NCI-H460 (cell line): Measurements from ENCODE around the gene IFI27. TPM values are rescaled to one million over a fixed set of nuclear protein-coding genes. Genes with fewer than 3 reads are reported as not detected.
A peak's percentile ranks its signal among the peaks of the same experiment; 100 is the strongest.
"Not testable (repeated sequence)": the region's sequence is repeated elsewhere in the genome, so short reads cannot be mapped to it uniquely, and the experiment has no call there.

Experiments used
- DNase-seq: peaks from one replicate; pipeline ENCODE4 v3.0.0-alpha.2; 2016; ENCODE audit warnings: low read depth; ENCODE audit errors: extremely low read depth
- polyA plus RNA-seq: library from polyadenylated mRNA; depleted of rRNA; stranded (reverse); fragments of >200 nt; gene quantifications from 2 replicates; pipeline ENCODE4 v1.2.3, GENCODE V29; 2014; cell fraction: nucleus; rRNA removed
- total RNA-seq: library from RNA; depleted of rRNA; stranded (reverse); fragments of >200 nt; shearing (Covaris generic); gene quantifications from 2 replicates; pipeline ENCODE4 v1.2.3, GENCODE V29; 2014; rRNA removed

Gene IFI27
- total RNA-seq = 1.6 and 2.5 TPM in 2 replicates
- polyA plus RNA-seq = 0.26 and 1.5 TPM in 2 replicates

DNA sequence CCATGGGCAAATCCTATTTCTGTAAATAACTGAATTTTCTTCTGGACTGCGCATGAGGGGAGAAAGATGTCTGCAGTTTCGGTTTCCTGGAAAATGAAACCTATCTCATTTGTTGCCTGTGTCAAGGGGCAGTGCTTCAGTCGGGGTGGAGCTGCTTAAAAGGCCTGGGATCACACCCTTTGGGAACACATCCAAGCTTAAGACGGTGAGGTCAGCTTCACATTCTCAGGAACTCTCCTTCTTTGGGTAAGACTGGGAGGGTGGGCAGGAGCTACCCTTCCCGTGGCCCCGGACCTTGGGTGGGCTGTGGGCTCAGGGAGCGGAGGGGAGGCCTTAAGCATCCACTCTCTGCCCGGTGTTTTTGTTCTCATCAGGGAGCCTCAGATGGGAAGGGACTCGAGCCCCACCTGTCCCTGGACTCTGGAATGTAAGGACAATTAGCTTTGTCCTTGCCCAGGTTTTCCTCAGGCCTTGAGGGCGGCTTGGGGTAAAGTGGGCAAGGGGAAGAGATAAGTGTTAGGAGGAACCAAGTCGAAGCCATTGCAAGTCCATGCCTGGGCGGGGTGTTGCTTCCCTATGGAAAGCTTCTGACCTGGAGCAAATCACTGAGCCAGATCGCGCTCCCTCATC, at the start of gene IFI27:
TSS of gene IFI27 (plus strand) at position 185 of the 630 bp plus-strand sequence.
- peak; percentile 36 for DNase-seq

DNA sequence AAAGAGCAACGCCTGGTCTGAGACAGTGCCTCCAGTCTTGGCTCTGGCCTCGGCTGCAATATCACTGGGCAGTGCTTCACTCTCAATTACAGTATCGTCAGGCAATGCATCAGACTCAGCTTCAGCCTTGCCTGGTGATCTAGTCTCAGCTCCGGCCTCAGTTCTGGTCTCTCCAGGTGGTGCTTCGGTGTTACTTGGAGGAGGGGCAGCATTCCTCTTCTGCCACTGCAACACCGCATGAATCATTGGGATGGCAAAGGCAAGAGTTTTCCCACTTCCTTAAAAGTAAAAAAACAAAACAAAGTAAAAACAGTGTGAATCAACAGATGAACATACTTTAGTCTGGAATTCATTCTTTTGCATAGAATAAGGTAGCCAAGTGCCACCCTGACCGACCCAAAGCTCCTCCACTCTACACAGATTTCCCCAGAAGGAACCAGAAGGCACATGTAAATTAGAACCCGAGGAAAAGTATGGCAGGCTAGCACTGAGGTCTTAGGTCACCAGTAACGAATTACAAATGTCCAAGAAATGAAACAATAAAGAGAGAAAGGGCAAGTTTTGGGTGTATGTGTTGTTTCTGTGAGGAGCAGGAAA, 48.1 kb upstream of the IFI27 start:
- no peak for DNase-seq

DNA sequence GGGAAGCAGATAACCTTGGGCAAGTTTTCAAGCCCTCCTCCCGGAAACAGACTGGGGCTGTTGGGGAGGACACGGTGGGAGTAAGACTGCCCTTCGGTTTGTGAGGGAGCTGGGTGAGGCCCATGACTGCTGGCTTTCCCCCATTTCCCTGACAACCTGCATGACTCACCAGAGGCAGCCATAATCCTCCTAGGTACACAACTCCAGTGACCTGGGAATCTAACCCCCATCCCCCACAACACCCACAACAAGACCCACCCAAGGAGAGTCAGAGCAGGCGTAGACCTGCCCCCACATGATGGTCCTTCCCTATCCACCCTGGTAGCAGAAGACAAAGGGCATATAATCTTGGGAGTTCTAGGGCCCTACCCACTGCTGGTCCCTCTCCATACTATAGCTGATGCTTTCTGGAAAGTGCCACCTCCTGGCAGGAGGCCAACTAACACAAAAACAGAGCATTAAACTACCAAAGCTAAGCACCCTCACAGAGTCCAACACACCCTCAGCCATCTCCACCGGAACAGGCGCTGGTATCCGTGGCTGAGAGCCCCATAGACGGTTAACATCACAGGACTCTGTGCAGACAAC, 44.4 kb upstream of the IFI27 start:
- no peak for DNase-seq

GRCh38 chr14:94072076-94072475, 38.5 kb upstream of the IFI27 start:
- not testable (repeated sequence) for DNase-seq

GRCh38 chr14:94074534-94074933, 36.0 kb upstream of the IFI27 start:
- DNase-seq = no peak

GRCh38 chr14:94075008-94075407, 35.5 kb upstream of the IFI27 start:
- no peak for DNase-seq

- DNase-seq = no peak
These were observed 33.3 kb upstream of the IFI27 start for GRCh38 chr14:94077111-94077821.

GRCh38 chr14:94077823-94078222, 32.7 kb upstream of the IFI27 start:
- no peak for DNase-seq

- peak; percentile 26 for DNase-seq
These were observed 30.5 kb upstream of the IFI27 start for GRCh38 chr14:94079891-94080620.

GRCh38 chr14:94080621-94081385, 29.7 kb upstream of the IFI27 start, which contains the start of the genes DDX24 and IFI27L1:
DDX24 (minus strand) TSS chr14:94081202; CDS start chr14:94079742, 1,460 bp downstream.
IFI27L1 (plus strand) TSS chr14:94081310; CDS start chr14:94096938, 15,628 bp downstream.
- peak; percentile 90 for DNase-seq

DNA sequence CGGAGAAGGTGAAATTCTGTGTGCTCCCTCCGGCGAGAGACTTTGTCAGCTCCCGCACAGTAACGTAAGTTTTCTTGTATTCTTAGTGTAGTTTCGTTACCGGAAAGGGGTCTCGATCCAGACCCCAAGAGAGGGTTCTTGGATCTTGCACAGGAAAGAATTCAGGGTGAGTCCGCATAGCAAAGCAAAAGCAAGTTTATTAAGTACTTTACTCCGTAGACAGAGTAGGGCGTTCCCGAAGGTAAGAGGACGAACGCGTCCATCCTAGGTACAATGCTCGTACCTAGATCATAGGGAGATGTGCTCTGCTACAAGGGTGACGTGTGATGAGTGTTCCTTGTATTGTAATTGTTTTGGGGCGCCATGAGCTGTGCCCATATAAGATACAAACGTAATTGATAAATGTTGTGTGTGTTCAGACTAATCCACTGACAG, 29.1 kb upstream of the IFI27 start:
- no peak for DNase-seq

- no peak for DNase-seq
These were observed 22.6 kb upstream of the IFI27 start for GRCh38 chr14:94087891-94088290.

- DNase-seq = no peak
These were observed 22.0 kb upstream of the IFI27 start for GRCh38 chr14:94088516-94088915.

DNA sequence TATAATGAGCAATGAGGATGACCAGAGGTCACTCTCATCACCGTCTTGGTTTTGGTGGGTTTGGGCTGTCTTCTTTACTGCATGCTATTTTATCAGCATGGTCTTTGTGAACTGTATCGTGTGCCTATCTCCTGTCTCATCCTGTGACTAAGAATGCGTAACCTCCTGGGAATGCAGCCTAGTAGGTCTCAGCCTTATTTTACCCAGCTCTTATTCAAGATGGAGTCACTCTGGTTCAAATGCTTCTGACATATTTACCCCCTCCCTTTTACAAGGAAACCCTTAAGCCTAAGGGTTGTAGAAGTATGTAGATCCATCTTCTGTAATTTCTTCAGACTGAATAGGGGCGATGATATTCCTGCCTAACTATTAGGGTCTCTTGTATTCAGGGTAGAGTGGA, 21.1 kb upstream of the IFI27 start:
- DNase-seq = no peak

GRCh38 chr14:94093418-94093817, 17.1 kb upstream of the IFI27 start:
- DNase-seq = no peak

DNA sequence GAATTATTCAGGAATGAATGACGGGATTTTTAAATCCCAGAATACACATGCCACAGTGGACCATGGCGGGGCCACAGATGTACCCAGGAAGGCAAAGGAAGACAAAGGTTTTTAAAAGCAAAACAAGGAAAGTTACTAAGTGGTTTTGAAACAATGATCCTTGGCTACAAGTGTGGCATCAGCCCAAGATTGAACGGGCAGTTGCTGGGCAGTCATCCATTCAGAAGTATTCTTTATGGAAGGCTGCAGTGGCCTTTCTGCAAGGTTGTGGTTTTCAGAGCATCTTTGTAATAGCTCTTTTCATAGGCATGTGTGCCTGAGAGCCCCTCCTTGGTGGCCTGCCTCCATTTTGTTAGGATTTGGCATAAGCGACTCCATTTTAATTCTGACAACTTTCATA, 13.4 kb upstream of the IFI27 start:
- DNase-seq = no peak

- DNase-seq = no peak
These were observed 12.1 kb upstream of the IFI27 start for GRCh38 chr14:94098326-94098992.

DNA sequence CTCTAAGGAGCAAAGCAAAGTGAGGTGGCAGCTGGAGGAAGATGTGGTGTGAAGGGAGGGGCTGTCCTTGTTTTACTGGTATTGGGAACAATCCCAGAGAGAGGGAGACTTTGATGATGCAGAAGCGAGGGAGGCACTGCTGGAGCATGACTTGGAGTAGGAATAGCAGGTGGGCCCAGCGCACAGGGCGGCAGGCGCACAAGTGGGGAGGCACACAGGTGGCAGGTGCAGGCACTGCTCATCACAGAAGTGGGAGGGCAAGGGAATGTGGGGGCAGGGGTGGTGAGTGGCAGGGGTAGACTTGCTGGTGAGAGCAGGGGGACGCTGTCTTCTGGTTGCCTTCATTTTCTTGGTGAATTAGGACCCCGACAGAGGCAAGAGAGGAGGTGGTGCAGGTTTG, 11.5 kb upstream of the IFI27 start:
- no peak for DNase-seq

GRCh38 chr14:94100847-94101246, 9.7 kb upstream of the IFI27 start:
- no peak for DNase-seq
